ENCODE results near the gene PKIG.

- TF ChIP-seq CTCF (conservative IDR thresholded peaks at IDR 0.05) (no peak), ZFX (IDR thresholded peaks at IDR 0.05) (no peak)
Observed at GRCh38 chr20:44649126-44649525, 66.7 kb downstream of the PKIG start.

Data from C4-2B (cell line).